ENCODE measurements around the gene PPP4R1. TPM values are rescaled to one million over a fixed set of nuclear protein-coding genes. Genes with fewer than 3 reads are reported as not detected.
A peak's percentile ranks its signal among the peaks of the same experiment; 100 is the strongest.

PPP4R1 gene
- total RNA-seq, 6 experiments from 2014 or later = 15.0 to 36.5 (median 30.1) TPM

GRCh38 chr18:9550429-9550828, 63.9 kb downstream of the PPP4R1 start:
- intact Hi-C loops (cut with DNase I) = no loop called here
- no peak for TF ChIP-seq CTCF (IDR thresholded peaks at IDR 0.05)
- ATAC-seq = no peak

GRCh38 chr18:9549405-9549804, 65.0 kb downstream of the PPP4R1 start:
- 84% methylated on average over 7 of the region's 7 CpGs for WGBS (ENCODE audit: insufficient coverage, low coverage, low lambda C conversion rate, missing lambda C conversion rate)
- Histone ChIP-seq H3K9me3 (no peaks in the 10 kb centered on the region), H3K27me3 (no peaks in the 10 kb centered on the region), H3K36me3 (peaks cover 0 to 66% (median 20%) of the 10 kb centered on the region in 4 donors), H3K4me3 (no peak overlapping the region), H3K4me1 (no peaks in the 10 kb centered on the region), H3K27ac (no peak overlapping the region)
- ATAC-seq (peak; percentile 27 to 60 (median 42)), DNase-seq (no peak)
- no peak for TF ChIP-seq CTCF (IDR thresholded peaks at IDR 0.05)
- TF ChIP-seq POLR2A (IDR thresholded peaks at IDR 0.05) = no peak
- intact Hi-C loops (cut with DNase I) = no loop called here

More at GRCh38 chr18:9550429-9550828, 63.9 kb downstream of the PPP4R1 start:
- H3K27ac ChIP-seq = no peak overlapping the region
- no peaks in the 10 kb centered on the region for H3K27me3 ChIP-seq
- no peaks in the 10 kb centered on the region for H3K9me3 ChIP-seq
- 100% methylated on average over 2 of the region's 4 CpGs for WGBS (ENCODE audit: insufficient coverage, low coverage, low lambda C conversion rate, missing lambda C conversion rate)
- no peaks in the 10 kb centered on the region for H3K4me1 ChIP-seq
- no peak overlapping the region for H3K4me3 ChIP-seq
- peaks cover 0 to 74% (median 20%) of the 10 kb centered on the region in 4 donors for H3K36me3 ChIP-seq
- DNase-seq = no peak

GRCh38 chr18:9547782-9548181, 66.6 kb downstream of the PPP4R1 start:
- H3K27me3 ChIP-seq = no peaks in the 10 kb centered on the region
- no peak overlapping the region for H3K4me3 ChIP-seq
- DNase-seq (no peak), ATAC-seq (no peak)
- H3K27ac ChIP-seq = no peak overlapping the region
- intact Hi-C loops (cut with DNase I) = no loop called here
- H3K9me3 ChIP-seq = no peaks in the 10 kb centered on the region
- H3K36me3 ChIP-seq = peaks cover 0 to 53% (median 20%) of the 10 kb centered on the region in 4 donors
- WGBS (ENCODE audit: insufficient coverage, low coverage, low lambda C conversion rate, missing lambda C conversion rate) = 88% methylated on average over 6 of the region's 7 CpGs
- no peaks in the 10 kb centered on the region for H3K4me1 ChIP-seq
- TF ChIP-seq CTCF (IDR thresholded peaks at IDR 0.05) (no peak), POLR2A (IDR thresholded peaks at IDR 0.05) (no peak)

- intact Hi-C loops (cut with DNase I) = no loop called here
- no peak for TF ChIP-seq POLR2A (IDR thresholded peaks at IDR 0.05)
- ATAC-seq (no peak), DNase-seq (no peak)
- WGBS (ENCODE audit: insufficient coverage, low coverage, low lambda C conversion rate, missing lambda C conversion rate) = 88% methylated on average over 1 of the region's 6 CpGs
- no peaks in the 10 kb centered on the region for H3K4me1 ChIP-seq
- H3K36me3 ChIP-seq = peaks cover 0 to 46% (median 19%) of the 10 kb centered on the region in 4 donors
- no peaks in the 10 kb centered on the region for H3K27me3 ChIP-seq
- no peaks in the 10 kb centered on the region for H3K9me3 ChIP-seq
- H3K27ac ChIP-seq = no peak overlapping the region
- H3K4me3 ChIP-seq = no peak overlapping the region
These were observed 67.9 kb downstream of the PPP4R1 start for GRCh38 chr18:9546468-9546867.

- no peaks in the 10 kb centered on the region for H3K4me1 ChIP-seq
- H3K27me3 ChIP-seq = no peaks in the 10 kb centered on the region
- H3K36me3 ChIP-seq = peaks cover 0 to 34% (median 19%) of the 10 kb centered on the region in 4 donors
- no peak overlapping the region for H3K4me3 ChIP-seq
- TF ChIP-seq CTCF (IDR thresholded peaks at IDR 0.05) (no peak), POLR2A (IDR thresholded peaks at IDR 0.05) (no peak)
- ATAC-seq (no peak), DNase-seq (no peak)
- intact Hi-C loops (cut with DNase I) = no loop called here
- H3K27ac ChIP-seq = no peak overlapping the region
- WGBS (ENCODE audit: insufficient coverage, low coverage, low lambda C conversion rate, missing lambda C conversion rate) = 95% methylated on average over 5 of the region's 5 CpGs
- no peaks in the 10 kb centered on the region for H3K9me3 ChIP-seq
These were observed 69.3 kb downstream of the PPP4R1 start for GRCh38 chr18:9545029-9545428.
